Transverse colon (tissue), 4 donors: Measurements from ENCODE around the gene CALN1. TPM values are rescaled to one million over a fixed set of nuclear protein-coding genes. Genes with fewer than 3 reads are reported as not detected.

ENCODE experiments used
- DNase-seq: peaks from one replicate; pipeline ENCODE4 v3.0.0-alpha.2; 2019
- H3K27ac ChIP-seq, 4 donors: fragments of 200-600 bp; sonication (generic); 2 replicates each; pipeline ENCODE4 v1.5.1; 2016 to 2018; ENCODE audit warnings: inconsistent platforms in 4 of 4
- H3K27me3 ChIP-seq: fragments of 200-600 bp; sonication (generic); 2 replicates; pipeline ENCODE4 v1.5.1; 2017; ENCODE audit warnings: inconsistent platforms
- H3K36me3 ChIP-seq, 4 donors: fragments of 200-600 bp; sonication (generic); 2 replicates each; pipeline ENCODE4 v1.5.1; 2017 to 2019; ENCODE audit warnings: inconsistent platforms in 4 of 4
- H3K4me1 ChIP-seq, 4 donors: fragments of 200-600 bp; sonication (generic); 2 replicates each; pipeline ENCODE4 v1.5.1; 2017 to 2020; ENCODE audit warnings: inconsistent platforms in 4 of 4
- H3K4me3 ChIP-seq, 4 donors: fragments of 200-600 bp; sonication (generic); 1 replicate in 1 of 4; 2 replicates in 3 of 4; pipeline versions ENCODE4 v1.5.1 to v1.6.1; 2017 to 2019; ENCODE audit warnings: inconsistent platforms in 4 of 4
- H3K9me3 ChIP-seq, 2 donors: fragments of 200-600 bp; sonication (generic); 2 replicates each; pipeline ENCODE4 v1.5.1; 2017 to 2019; ENCODE audit warnings: inconsistent platforms in 2 of 2
- CTCF ChIP-seq, 5 experiments: fragments of 200-600 bp in 3 of 5; fragments of 450-650 bp in 2 of 5; sonication (generic) in 3 of 5; IDR thresholded peaks; 1 replicate in 2 of 5; 2 replicates in 3 of 5; pipeline ENCODE4 v1.5.1; 2016 to 2017; ENCODE audit warnings: antibody characterized with exemption in 5 of 5, inconsistent platforms in 3 of 5, mild to moderate bottlenecking in 2 of 5, moderate library complexity in 1 of 5
- EP300 ChIP-seq: sonication (generic); formaldehyde crosslinking; IDR thresholded peaks from one replicate; pipeline ENCODE4 v1.6.1; 2017; ENCODE audit warnings: antibody characterized with exemption, low read depth
- POLR2A ChIP-seq: fragments of 450-650 bp; IDR thresholded peaks from one replicate; pipeline ENCODE4 v1.6.1; 2016; ENCODE audit warnings: antibody characterized with exemption, mild to moderate bottlenecking, moderate library complexity
- POLR2AphosphoS5 ChIP-seq, 3 donors: sonication (generic); formaldehyde crosslinking; IDR thresholded peaks; one replicate each; pipeline ENCODE4 v1.6.1; 2016; ENCODE audit warnings: antibody characterized with exemption in 3 of 3
- WGBS, 2 donors: methylation state at CpG; one replicate each; pipeline ENCODE4 v1.1.5; 2018; ENCODE audit warnings: low coverage in 1 of 2; 5-methylcytosine and 5-hydroxymethylcytosine counted together
- in situ Hi-C, 4 donors: fragments of 200-750 bp; cut with MboI; loops; one replicate each; pipeline versions ENCODE4 v1.15.0 to v1.15.1; 2017; ENCODE audit warnings: low sequenced_read_pairs in 3 of 4, low pct_ligation_motif_present in 1 of 4, low pct_unique_long_range_greater_than_20kb in 1 of 4
- intact Hi-C: fragments of 100-400 bp; cut with DNase I; formaldehyde crosslinking; loops from one replicate; pipeline ENCODE4 v1.15.1; 2023; ENCODE audit warnings: low total_unique reads
- total RNA-seq, 4 donors: library from RNA; depleted of rRNA; stranded (reverse); fragments of >200 nt; gene quantifications; one replicate each; pipeline ENCODE4 v1.1.0, GENCODE V29; 2016

The CALN1 gene
- total RNA-seq, 4 donors from 2014 or later = not detected

- Histone ChIP-seq H3K4me1 (no peaks in the 10 kb centered on the region), H3K9me3 (no peaks in the 10 kb centered on the region), H3K27me3 (no peaks in the 10 kb centered on the region), H3K4me3 (no peak overlapping the region), H3K27ac (no peak overlapping the region), H3K36me3 (no peaks in the 10 kb centered on the region)
- in situ Hi-C loops = no loop called here
- intact Hi-C loops = no loop called here
- TF ChIP-seq POLR2A (no peak), POLR2AphosphoS5 (IDR thresholded peaks at IDR 0.05) (no peak), CTCF (IDR thresholded peaks at IDR 0.05) (no peak), EP300 (no peak)
- DNase-seq = no peak
- 75% methylated on average over 7 of the region's 7 CpGs; no CpG with 5 or more reads in 1 of the 2 donors for WGBS, 2 donors
Measured at GRCh38 chr7:71988201-71988600, 423.9 kb downstream of the CALN1 start.

DNA sequence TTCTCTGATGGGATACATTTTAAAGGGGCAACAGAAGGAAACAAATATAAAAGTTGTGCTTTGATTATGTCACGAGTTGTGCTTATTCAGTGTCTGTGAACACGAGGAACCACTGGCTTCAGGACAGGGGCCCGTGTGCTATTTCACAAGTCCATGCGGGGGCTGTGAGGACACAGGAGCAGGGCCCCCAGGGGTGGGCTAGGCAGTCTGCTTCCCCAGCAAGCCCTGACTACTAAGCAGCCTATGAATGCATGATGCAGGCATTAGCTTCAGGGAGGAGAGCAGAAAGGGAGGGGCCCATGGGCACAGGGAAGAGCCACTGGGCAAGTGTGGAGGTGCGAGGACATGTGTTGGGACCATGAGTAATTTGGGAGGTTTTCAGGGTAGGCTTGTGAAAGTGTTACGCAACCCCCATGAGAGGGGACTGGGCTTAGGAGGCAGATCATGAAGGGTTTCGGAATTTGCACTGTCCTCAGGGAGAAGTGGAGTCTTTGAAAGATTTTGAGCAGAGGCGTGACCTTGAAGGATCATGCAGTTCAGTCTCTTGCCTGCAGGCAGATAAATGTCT lies 424.9 kb downstream of the CALN1 start:
- 82 to 94% methylated on average over 4 to 8 of the region's 8 CpGs for WGBS, 2 donors
- intact Hi-C loops (no loop called here), in situ Hi-C loops (no loop called here)
- TF ChIP-seq EP300 = no peak
- TF ChIP-seq CTCF (IDR thresholded peaks at IDR 0.05) = no peak
- no peak for TF ChIP-seq POLR2AphosphoS5 (IDR thresholded peaks at IDR 0.05)
- no peak for TF ChIP-seq POLR2A
- no peaks in the 10 kb centered on the region for H3K4me1 ChIP-seq
- no peaks in the 10 kb centered on the region for H3K36me3 ChIP-seq
- H3K4me3 ChIP-seq = no peak overlapping the region
- no peaks in the 10 kb centered on the region for H3K9me3 ChIP-seq
- H3K27ac ChIP-seq = no peak overlapping the region
- no peak for DNase-seq
- H3K27me3 ChIP-seq = no peaks in the 10 kb centered on the region

- no peaks in the 10 kb centered on the region for H3K4me1 ChIP-seq
- no peak for TF ChIP-seq CTCF (IDR thresholded peaks at IDR 0.05)
- no peak for TF ChIP-seq POLR2A
- no peak for TF ChIP-seq POLR2AphosphoS5 (IDR thresholded peaks at IDR 0.05)
- TF ChIP-seq EP300 = no peak
- no peaks in the 10 kb centered on the region for H3K9me3 ChIP-seq
- in situ Hi-C loops (no loop called here), intact Hi-C loops (no loop called here)
- H3K4me3 ChIP-seq = no peak overlapping the region
- no peak overlapping the region for H3K27ac ChIP-seq
- H3K36me3 ChIP-seq = no peaks in the 10 kb centered on the region
- 74 to 84% methylated on average over 2 of the region's 2 CpGs for WGBS, 2 donors
- no peaks in the 10 kb centered on the region for H3K27me3 ChIP-seq
- no peak for DNase-seq
Measured at GRCh38 chr7:71984348-71984747, 427.8 kb downstream of the CALN1 start.

DNA sequence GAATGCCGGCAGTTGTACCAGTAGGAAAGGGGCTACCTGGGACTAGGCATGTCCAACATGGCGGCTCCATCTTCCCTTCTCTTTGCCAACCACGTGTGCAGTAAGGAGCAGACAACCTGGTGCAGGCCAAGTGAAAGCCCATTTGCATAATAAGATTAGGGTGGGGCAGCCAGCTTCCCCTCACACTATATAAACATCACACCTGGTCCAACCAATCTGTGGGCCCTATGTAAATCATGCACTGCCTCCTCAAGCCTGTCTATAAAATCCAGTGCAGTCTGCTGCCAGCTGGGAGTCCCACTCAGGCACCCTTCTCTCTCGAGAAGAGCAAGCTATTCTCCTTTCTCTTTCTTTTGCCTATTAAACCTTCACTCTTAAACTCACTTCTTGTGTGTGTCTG lies 429.3 kb downstream of the CALN1 start:
- in situ Hi-C loops (no loop called here), intact Hi-C loops (no loop called here)
- DNase-seq = no peak
- Histone ChIP-seq H3K27me3 (no peaks in the 10 kb centered on the region), H3K27ac (no peak overlapping the region), H3K4me1 (no peaks in the 10 kb centered on the region), H3K36me3 (no peaks in the 10 kb centered on the region), H3K9me3 (no peaks in the 10 kb centered on the region), H3K4me3 (no peak overlapping the region)
- no peak for TF ChIP-seq POLR2A
- no peak for TF ChIP-seq CTCF (IDR thresholded peaks at IDR 0.05)
- TF ChIP-seq EP300 = no peak
- TF ChIP-seq POLR2AphosphoS5 (IDR thresholded peaks at IDR 0.05) = no peak
- WGBS, 2 donors = 60 to 64% methylated on average over 1 to 4 of the region's 4 CpGs
